Tibial artery (tissue), 4 donors: ENCODE measurements around the gene PNMT.

Source experiments
- DNase-seq, 2 donors: peaks; one replicate each; pipeline ENCODE4 v3.0.0-alpha.2; 2019
- H3K27ac ChIP-seq, 2 donors: fragments of 200-600 bp; sonication (generic) in 1 of 2; 1 replicate in 1 of 2; 2 replicates in 1 of 2; pipeline ENCODE4 v1.5.1; 2018 to 2019; ENCODE audit warnings: mild to moderate bottlenecking in 1 of 2
- H3K27me3 ChIP-seq, 2 donors: fragments of 200-600 bp; sonication (generic) in 1 of 2; one replicate each; pipeline versions ENCODE4 v1.5.1 to v1.6.0; 2016 to 2019
- H3K36me3 ChIP-seq, 3 donors: fragments of 200-600 bp; sonication (generic) in 2 of 3; one replicate each; pipeline ENCODE4 v1.5.1; 2016 to 2019; ENCODE audit warnings: mild to moderate bottlenecking in 2 of 3
- H3K4me1 ChIP-seq, 4 donors: fragments of 200-600 bp; sonication (generic) in 2 of 4; 1 replicate in 3 of 4; 2 replicates in 1 of 4; pipeline ENCODE4 v1.5.1; 2016 to 2019
- H3K4me3 ChIP-seq, 2 donors: fragments of 200-600 bp; sonication (generic) in 1 of 2; 1 replicate in 1 of 2; 2 replicates in 1 of 2; pipeline ENCODE4 v1.5.1; 2018 to 2019; ENCODE audit warnings: mild to moderate bottlenecking in 2 of 2
- H3K9me3 ChIP-seq, 3 donors: fragments of 200-600 bp; sonication (generic) in 1 of 3; one replicate each; pipeline ENCODE4 v1.5.1; 2016 to 2019
- intact Hi-C: fragments of 100-400 bp; cut with DNase I; formaldehyde crosslinking; loops from one replicate; pipeline ENCODE4 v1.15.0; 2023; ENCODE audit warnings: low total_unique reads
- TF ChIP-seq, protein P1 (sequence below), 2 experiments: fragments of 200-600 bp in 1 of 2; fragments of 450-650 bp in 1 of 2; IDR thresholded peaks; one replicate each; pipeline ENCODE4 v1.5.1; 2017 to 2019; ENCODE audit warnings: antibody characterized with exemption in 2 of 2, mild to moderate bottlenecking in 1 of 2, moderate library complexity in 1 of 2

Gene PNMT

DNA sequence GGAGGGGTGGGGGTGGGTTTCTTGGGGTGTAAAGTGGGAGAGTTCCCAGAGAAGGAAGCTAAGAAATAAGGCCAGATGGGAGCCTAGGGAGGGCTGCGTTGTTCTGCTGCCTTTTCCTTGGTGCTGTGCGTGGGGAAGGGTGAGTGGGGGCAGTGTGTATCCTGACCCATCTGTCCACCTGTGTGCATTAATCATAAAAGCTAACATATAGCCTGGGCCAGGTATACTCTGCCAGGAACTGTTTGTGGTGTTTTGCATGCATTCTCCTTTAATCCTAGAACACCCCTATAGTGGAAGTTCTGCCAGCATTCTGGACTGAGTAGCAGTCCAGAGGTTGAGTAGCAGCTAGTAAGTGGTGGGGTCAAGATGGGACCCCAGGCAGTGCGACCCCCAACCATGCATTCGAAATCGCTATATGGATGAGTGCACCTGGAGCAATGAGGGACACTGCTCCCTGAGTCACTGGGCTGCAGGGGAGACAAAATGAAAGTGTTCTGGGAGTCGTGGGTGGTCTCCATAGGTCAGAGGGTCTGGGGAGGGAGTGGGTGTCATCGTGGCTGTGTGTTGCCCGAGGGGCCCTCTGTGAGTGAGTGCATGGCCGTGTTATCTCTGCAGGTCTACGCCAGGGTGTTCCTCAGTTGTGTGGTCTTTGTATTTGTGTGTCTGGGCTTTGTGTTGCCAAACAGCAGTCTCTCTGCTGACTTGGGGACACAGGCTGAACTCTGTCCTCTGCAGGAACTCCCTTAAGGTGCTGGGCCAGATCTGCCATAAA, 32.9 kb downstream of the PNMT start:
- intact Hi-C loops = no loop called here
- H3K9me3 ChIP-seq = no peaks in the 10 kb centered on the region
- H3K27ac ChIP-seq = peak overlapping the region; percentile 93 to 98
- H3K36me3 ChIP-seq = no peaks in the 10 kb centered on the region
- H3K4me1 ChIP-seq = peaks cover 0 to 62% (median 48%) of the 10 kb centered on the region in 4 donors
- DNase-seq = no peak
- no peaks in the 10 kb centered on the region for H3K27me3 ChIP-seq
- H3K4me3 ChIP-seq = peak overlapping the region; percentile 78 to 100
- TF ChIP-seq, protein P1, sequence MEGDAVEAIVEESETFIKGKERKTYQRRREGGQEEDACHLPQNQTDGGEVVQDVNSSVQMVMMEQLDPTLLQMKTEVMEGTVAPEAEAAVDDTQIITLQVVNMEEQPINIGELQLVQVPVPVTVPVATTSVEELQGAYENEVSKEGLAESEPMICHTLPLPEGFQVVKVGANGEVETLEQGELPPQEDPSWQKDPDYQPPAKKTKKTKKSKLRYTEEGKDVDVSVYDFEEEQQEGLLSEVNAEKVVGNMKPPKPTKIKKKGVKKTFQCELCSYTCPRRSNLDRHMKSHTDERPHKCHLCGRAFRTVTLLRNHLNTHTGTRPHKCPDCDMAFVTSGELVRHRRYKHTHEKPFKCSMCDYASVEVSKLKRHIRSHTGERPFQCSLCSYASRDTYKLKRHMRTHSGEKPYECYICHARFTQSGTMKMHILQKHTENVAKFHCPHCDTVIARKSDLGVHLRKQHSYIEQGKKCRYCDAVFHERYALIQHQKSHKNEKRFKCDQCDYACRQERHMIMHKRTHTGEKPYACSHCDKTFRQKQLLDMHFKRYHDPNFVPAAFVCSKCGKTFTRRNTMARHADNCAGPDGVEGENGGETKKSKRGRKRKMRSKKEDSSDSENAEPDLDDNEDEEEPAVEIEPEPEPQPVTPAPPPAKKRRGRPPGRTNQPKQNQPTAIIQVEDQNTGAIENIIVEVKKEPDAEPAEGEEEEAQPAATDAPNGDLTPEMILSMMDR (IDR thresholded peaks at IDR 0.05) = no peak

- Histone ChIP-seq H3K36me3 (peaks cover 0 to 3% (median 2%) of the 10 kb centered on the region in 3 donors), H3K9me3 (no peaks in the 10 kb centered on the region), H3K27ac (peak overlapping the region; percentile 93 to 98), H3K4me1 (peaks cover 0 to 69% (median 55%) of the 10 kb centered on the region in 4 donors), H3K27me3 (no peaks in the 10 kb centered on the region), H3K4me3 (peak overlapping the region; percentile 78 to 100)
- DNase-seq = no peak
- TF ChIP-seq, protein P1 (IDR thresholded peaks at IDR 0.05) = no peak
- intact Hi-C loops = no loop called here
Observed at GRCh38 chr17:39701784-39702422, 33.6 kb downstream of the PNMT start.

DNA sequence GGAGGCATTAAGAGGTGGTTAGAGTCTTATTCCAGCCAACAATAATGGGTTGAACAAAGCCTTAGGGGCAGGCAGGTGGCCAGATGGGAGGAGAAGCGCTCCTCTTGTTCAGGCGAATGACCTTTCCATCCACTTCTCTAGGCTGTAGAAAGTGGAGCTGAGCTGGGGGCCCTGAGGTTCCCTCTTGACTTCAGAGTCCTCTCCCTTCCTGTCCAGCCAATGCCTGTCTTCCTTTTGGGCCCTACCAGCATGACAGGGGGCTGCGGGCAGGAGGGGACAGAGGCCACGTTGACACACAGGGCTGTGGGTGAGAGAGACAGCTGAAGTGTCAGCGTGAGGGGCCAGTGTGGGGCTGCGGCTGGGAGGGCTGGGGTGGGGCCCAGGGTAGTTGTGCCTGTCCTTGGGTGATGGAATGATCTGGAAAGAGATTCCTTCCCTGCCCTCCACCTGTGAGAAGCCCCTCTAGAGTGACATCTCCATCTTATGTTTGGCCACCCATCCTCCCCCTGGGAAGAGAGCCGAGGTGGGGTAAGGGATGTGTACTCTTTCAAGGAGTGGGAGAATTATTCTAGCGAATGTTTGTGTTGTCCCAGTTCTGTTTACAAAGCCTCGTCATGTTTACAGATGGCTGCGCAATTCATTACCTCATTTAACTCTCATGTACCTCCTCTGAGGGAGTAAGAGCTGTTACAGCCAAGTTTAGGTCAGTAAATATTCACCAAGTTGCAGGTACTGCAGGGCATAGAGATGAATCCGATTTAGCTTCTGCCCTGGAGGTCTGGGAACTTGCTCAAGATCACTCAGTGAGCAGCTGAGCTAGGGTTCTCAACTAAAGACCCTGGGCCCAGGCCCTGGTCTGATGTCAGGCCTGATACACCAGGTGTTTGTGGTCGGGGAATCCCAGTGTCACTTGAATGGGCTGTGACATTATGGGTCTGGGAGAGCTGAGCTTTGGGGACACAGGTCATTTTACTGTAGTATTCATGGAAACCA, 34.9 kb downstream of the PNMT start:
- peaks cover 12 to 16% (median 14%) of the 10 kb centered on the region in 3 donors for H3K36me3 ChIP-seq
- peak overlapping the region; percentile 81 to 98 for H3K27ac ChIP-seq
- H3K27me3 ChIP-seq = no peaks in the 10 kb centered on the region
- intact Hi-C loops = no loop called here
- no peaks in the 10 kb centered on the region for H3K9me3 ChIP-seq
- H3K4me3 ChIP-seq = no peak overlapping the region
- DNase-seq = no peak
- peaks cover 0 to 74% (median 61%) of the 10 kb centered on the region in 4 donors for H3K4me1 ChIP-seq
- TF ChIP-seq, protein P1 (IDR thresholded peaks at IDR 0.05) = no peak

GRCh38 chr17:39703913-39704312, 35.7 kb downstream of the PNMT start:
- intact Hi-C loops = no loop called here
- H3K4me1 ChIP-seq = peaks cover 0 to 73% (median 62%) of the 10 kb centered on the region in 4 donors
- peak overlapping the region; percentile 81 to 98 for H3K27ac ChIP-seq

More at GRCh38 chr17:39703913-39704312, 35.7 kb downstream of the PNMT start:
- no peak overlapping the region for H3K4me3 ChIP-seq
- H3K9me3 ChIP-seq = no peaks in the 10 kb centered on the region
- TF ChIP-seq, protein P1 (IDR thresholded peaks at IDR 0.05) = no peak
- no peak for DNase-seq
- no peaks in the 10 kb centered on the region for H3K27me3 ChIP-seq
- H3K36me3 ChIP-seq = peaks cover 19 to 23% (median 22%) of the 10 kb centered on the region in 3 donors
